Measurements from ENCODE around the gene NEK1. TPM values are rescaled to one million over a fixed set of nuclear protein-coding genes. Genes with fewer than 3 reads are reported as not detected.

The NEK1 gene
- total and polyA plus RNA-seq, 2 of the 4 experiments (the other 2 are of a cell fraction), result 3.3 to 3.9 TPM

DNA sequence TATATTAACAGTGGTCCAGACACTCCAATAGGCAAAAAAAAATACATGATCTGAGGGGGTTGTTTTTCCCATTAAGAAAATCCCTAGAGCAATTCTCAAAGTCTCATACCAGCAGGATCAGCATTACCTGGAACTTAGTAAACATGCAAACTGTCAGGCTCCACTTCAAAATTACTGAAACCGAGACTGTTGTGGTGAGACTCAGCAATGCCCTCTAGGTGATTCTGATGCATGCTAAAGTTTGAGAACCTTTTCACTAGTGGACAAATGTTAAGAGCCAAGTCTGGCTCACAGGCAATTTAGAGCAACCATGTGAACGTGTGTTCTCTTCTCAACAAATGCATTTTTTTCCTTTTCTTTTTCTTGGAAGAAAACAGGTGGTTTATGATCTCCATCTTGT is 30.2 kb downstream of the NEK1 start:
- in situ Hi-C loops (cut with MboI; ENCODE audit: low sequenced_read_pairs), result no loop called here
- DNase-seq, result no peak
- no peak overlapping the region for H2AK5ac ChIP-seq (ENCODE audit: low read depth, low read length)
- peaks cover 3% of the 10 kb centered on the region; the same call in 1 of the 2 replicates for H3K9me1 ChIP-seq (ENCODE audit: insufficient read depth, low read length)
- CTCF ChIA-PET, result no interaction called here
- no peak overlapping the region for H3K56ac ChIP-seq (ENCODE audit: extremely low read depth, insufficient read depth, low read length)
- no peak overlapping the region for H4K8ac ChIP-seq (ENCODE audit: low read depth in 2 of 2, low read length in 2 of 2)
- H2BK5ac ChIP-seq (ENCODE audit: low read depth, low read length, poor library complexity, severe bottlenecking), result no peak overlapping the region
- H3K27ac ChIP-seq (ENCODE audit: insufficient read depth, low read length), result no peak overlapping the region
- no peak overlapping the region for H2BK20ac ChIP-seq (ENCODE audit: low read depth, low read length)
- H2BK120ac ChIP-seq (ENCODE audit: low read depth, low read length), result no peak overlapping the region
- no peak overlapping the region for H2AK9ac ChIP-seq (replicated peaks; ENCODE audit: low read depth, low read length, poor library complexity)
- 0 out of 2 replicates have a peak, but pooled peaks cover 2% of the 10 kb centered on the region for H3K36me3 ChIP-seq (ENCODE audit: control insufficient read depth, insufficient read depth, low read length)
- no peak overlapping the region for H4K5ac ChIP-seq (ENCODE audit: low read depth, low read length)
- H3K79me1 ChIP-seq (ENCODE audit: low read depth in 1 of 2, low read length in 2 of 2), result no peaks in the 10 kb centered on the region
- no peak overlapping the region for H3K4me3 ChIP-seq (ENCODE audit: insufficient read depth, low read depth, low read length)
- POLR2A ChIA-PET (ENCODE audit: unreplicated experiment), result no interaction called here
- no peak overlapping the region for H3K4me2 ChIP-seq (ENCODE audit: low read depth, low read length)
- dilution Hi-C loops (cut with HindIII; ENCODE audit: low sequenced_read_pairs, unreplicated experiment), result no loop called here
- no peak for TF ChIP-seq CHD1 (IDR thresholded peaks at IDR 0.05; ENCODE audit: low read depth, low read length)
- H2AFZ ChIP-seq (replicated peaks; ENCODE audit: low read length, poor library complexity), result no peak overlapping the region
- intact Hi-C loops (cut with micrococcal nuclease), result no loop called here
- H3K27me3 ChIP-seq (ENCODE audit: control insufficient read depth, insufficient read depth, low read length), result no peaks in the 10 kb centered on the region
- H3K9ac ChIP-seq (ENCODE audit: low read depth, low read length), result no peak overlapping the region
- no TSS peak for BruUV-seq (replicated peaks)
- no peak overlapping the region for H3K14ac ChIP-seq (replicated peaks; ENCODE audit: low read depth, low read length)
- no peaks in the 10 kb centered on the region for H4K20me1 ChIP-seq (ENCODE audit: insufficient read depth, low read length)
- no peak for ATAC-seq (ENCODE audit: low read depth)
- no CpG with 5 or more reads among the region's 2 CpGs for WGBS, 2 experiments (ENCODE audit: extremely low coverage in 2 of 2, insufficient read length in 1 of 2)
- H3K18ac ChIP-seq (ENCODE audit: low read depth, low read length), result no peak overlapping the region
- H3K23ac ChIP-seq (ENCODE audit: low read depth, low read length), result no peak overlapping the region
- peaks cover 1% of the 10 kb centered on the region; the same call in 1 of the 2 replicates for H3K4me1 ChIP-seq (ENCODE audit: control insufficient read depth, insufficient read depth, low read length)
- H3K4ac ChIP-seq (ENCODE audit: low read depth, low read length), result no peak overlapping the region
- no peaks in the 10 kb centered on the region for H3K9me3 ChIP-seq (ENCODE audit: control insufficient read depth, insufficient read depth, low read length)
- no peak overlapping the region for H4K91ac ChIP-seq (ENCODE audit: insufficient read depth, low read depth, low read length)
- H2BK15ac ChIP-seq (ENCODE audit: low read depth, low read length), result no peak overlapping the region

All from IMR-90 (cell line).